GM21526 (cell line): ENCODE results near the gene ILDR1.
"Not testable (repeated sequence)": the region's sequence is repeated elsewhere in the genome, so short reads cannot be mapped to it uniquely, and the experiment has no call there.

Experiments used
- ATAC-seq: cut with Tn5 transposase; IDR thresholded peaks from one replicate; pipeline ENCODE4 v1.9.1; 2021; ENCODE audit warnings: moderate library complexity; ENCODE audit not compliant: unreplicated experiment, low FRiP score

Gene ILDR1

DNA sequence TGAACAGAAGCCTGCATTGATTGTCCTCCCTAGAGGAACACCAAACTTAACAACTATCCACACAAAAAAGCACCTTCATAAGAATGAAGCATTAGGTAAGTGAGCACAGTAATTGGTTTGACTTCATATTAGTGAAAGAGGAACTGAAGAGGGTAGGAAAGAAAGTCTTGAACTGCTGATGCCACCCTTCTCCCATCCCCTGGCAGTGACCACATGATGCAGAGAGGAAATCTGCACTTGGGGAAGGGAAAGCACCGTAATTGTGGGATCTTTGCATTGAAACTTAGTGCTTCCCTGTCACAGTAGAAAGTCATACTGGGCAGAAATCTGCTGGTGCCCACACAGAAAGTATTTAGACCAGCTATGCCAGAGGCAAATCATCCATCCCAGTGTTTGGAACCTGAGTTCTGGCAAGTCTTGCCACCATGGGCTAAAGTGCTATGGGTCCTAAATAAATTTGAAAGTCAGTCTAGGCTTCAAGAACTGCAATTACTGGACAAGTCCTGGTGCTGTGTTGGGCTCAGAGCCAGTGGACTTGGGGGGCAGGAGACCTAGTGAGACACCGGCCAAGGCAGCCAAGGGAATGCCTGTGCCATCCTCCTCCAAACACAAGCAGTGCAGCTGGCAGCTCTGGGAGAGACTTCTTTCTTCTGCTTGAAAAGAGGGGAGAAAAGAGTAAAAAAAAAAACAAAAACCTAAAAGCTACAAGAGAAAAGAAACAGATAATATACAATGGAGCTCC, 64.2 kb downstream of the ILDR1 start:
- no peak for ATAC-seq

GRCh38 chr3:121956363-121956762, 65.7 kb downstream of the ILDR1 start:
- no peak for ATAC-seq

GRCh38 chr3:121951291-121951919, 70.6 kb downstream of the ILDR1 start:
- ATAC-seq, result no peak

DNA sequence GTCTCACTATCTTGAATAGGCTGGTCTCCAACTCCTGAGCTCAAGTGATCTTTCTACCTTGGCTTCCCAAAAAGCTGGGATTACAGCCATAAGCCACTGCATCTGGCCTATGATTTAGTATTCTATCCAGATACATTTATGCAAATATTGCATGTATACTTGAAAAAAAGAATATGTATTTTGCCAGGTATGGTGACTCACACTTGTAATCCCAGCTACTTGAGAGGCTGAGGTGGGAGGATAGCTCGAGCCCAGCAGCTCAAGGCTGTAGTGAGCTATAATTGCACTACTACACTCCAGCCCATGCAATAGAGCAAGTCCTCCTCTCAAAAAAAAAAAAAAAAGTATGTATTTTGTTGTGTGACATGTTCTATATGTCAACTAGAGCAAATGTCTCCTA, 73.4 kb downstream of the ILDR1 start:
- no peak for ATAC-seq

DNA sequence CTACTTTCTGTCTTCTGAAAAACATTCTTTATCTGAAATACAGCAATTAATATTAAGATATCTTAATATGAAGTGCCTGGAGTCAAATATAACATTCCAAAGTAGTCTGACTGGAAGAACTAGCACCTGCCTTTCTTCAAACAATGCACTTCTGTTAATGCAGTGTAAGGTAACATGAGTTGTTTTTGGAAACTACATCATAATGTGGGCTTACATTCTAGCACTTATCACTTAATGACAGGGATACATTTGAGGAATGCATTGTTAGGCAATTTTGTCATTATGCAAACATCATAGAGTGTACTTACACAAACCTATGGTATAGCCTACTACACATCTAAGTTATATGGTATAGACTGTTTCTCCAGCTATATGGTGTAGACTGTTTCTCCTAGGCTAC, 78.6 kb downstream of the ILDR1 start:
- ATAC-seq, result no peak

- ATAC-seq, result no peak
Observed at GRCh38 chr3:121942116-121942786, 79.8 kb downstream of the ILDR1 start.

GRCh38 chr3:121941592-121941991, 80.5 kb downstream of the ILDR1 start:
- no peak for ATAC-seq

DNA sequence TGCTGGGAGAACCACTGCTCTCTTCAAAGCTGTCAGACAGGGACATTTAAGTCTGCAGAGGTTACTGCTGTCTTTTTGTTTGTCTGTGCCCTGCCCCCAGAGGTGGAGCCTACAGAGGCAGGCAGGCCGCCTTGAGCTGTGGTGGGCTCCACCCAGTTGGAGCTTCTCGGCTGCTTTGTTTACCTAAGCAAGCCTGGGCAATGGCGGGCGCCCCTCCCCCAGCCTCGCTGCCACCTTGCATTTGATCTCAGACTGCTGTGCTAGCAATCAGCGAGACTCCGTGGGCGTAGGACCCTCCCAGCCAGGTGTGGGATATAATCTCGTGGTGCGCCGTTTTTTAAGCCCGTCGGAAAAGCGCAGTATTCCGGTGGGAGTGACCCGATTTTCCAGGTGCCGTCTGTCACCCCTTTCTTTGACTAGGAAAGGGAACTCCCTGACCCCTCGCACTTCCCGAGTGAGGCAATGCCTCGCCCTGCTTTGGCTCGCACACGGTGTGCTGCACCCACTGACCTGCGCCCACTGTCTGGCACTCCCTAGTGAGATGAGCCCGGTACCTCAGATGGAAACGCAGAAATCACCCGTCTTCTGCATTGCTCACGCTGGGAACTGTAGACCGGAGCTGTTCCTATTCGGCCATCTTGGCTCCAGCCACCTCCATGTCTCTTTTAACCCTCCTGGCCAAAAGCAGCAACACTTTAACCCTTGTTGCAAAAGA, 83.7 kb downstream of the ILDR1 start:
- not testable (repeated sequence) for ATAC-seq
